ENCODE results near the gene CDH20.

GRCh38 chr18:61554946-61555361, 221.7 kb downstream of the CDH20 start:
- no peak for TF ChIP-seq CTCF (IDR thresholded peaks at IDR 0.05; ENCODE audit: insufficient read depth, low read length, poor library complexity, severe bottlenecking)
- TF ChIP-seq EZH2phosphoT487 (conservative IDR thresholded peaks at IDR 0.05; ENCODE audit: low read length): no peak
